GM19239 (cell line): ENCODE measurements around the gene ANKFY1.
A peak's percentile ranks its signal among the peaks of the same experiment; 100 is the strongest.

ENCODE experiments used
- DNase-seq: peaks from one replicate; pipeline ENCODE4 v3.0.0; 2011; ENCODE audit warnings: low spot score; ENCODE audit not compliant: insufficient read length
- FAIRE-seq: peaks from 2 replicates; lab custom pipeline; 2011; peaks lifted over from hg19 to GRCh38; lab: Jason Lieb, UNC

ANKFY1 gene, protein sequence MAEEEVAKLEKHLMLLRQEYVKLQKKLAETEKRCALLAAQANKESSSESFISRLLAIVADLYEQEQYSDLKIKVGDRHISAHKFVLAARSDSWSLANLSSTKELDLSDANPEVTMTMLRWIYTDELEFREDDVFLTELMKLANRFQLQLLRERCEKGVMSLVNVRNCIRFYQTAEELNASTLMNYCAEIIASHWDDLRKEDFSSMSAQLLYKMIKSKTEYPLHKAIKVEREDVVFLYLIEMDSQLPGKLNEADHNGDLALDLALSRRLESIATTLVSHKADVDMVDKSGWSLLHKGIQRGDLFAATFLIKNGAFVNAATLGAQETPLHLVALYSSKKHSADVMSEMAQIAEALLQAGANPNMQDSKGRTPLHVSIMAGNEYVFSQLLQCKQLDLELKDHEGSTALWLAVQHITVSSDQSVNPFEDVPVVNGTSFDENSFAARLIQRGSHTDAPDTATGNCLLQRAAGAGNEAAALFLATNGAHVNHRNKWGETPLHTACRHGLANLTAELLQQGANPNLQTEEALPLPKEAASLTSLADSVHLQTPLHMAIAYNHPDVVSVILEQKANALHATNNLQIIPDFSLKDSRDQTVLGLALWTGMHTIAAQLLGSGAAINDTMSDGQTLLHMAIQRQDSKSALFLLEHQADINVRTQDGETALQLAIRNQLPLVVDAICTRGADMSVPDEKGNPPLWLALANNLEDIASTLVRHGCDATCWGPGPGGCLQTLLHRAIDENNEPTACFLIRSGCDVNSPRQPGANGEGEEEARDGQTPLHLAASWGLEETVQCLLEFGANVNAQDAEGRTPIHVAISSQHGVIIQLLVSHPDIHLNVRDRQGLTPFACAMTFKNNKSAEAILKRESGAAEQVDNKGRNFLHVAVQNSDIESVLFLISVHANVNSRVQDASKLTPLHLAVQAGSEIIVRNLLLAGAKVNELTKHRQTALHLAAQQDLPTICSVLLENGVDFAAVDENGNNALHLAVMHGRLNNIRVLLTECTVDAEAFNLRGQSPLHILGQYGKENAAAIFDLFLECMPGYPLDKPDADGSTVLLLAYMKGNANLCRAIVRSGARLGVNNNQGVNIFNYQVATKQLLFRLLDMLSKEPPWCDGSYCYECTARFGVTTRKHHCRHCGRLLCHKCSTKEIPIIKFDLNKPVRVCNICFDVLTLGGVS

DNA sequence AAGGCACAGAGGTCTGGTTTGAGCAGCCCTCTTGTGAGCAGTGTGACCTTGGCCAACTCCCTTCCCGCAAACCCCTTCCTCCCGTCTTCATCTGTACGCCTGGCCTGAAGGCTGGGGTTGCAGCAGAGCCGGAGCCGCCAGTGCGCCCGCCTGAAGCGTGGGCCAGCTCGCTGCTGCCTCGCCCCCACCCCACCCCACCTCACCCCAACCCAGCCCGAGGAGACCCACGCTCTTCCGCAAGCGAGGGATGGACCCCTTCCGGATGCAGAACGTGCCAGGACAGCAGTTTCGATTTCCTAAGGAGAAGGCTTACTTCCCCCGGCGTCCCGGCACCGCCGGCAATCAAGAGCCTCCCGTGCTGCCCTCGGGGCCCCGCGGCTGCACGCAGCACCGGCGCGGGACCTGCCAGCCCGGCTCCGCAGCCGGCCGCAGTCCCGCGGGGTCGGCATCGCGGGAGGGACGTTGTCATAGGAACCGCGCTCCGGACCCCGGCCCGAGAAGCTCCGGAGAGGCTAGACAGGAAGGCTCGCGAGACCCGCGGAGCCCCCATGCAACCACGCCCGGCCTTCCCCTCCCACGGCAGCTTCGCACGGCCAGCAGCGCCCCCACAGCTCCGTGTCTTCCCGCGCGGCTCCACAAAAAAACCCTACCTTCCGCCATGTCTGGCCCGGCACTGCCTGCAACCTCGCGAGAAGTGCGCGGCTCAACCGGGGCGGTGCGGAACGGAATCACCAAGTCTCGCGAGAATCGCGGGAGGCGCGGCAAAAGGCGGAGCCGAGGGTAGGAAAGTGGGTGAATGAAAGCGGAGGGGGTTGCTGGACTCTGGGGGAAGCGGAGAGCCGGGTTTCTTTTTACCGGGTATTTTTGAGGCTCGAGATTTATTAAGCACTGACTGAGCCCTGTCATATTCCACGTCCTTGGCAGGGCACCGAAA lies at the start of gene ANKFY1:
ANKFY1 (minus strand) TSS at position 698 of the 934 bp plus-strand sequence; CDS start at position 660, 38 bp downstream.
- DNase-seq (peak; percentile 96), FAIRE-seq (peak; percentile 97)

DNA sequence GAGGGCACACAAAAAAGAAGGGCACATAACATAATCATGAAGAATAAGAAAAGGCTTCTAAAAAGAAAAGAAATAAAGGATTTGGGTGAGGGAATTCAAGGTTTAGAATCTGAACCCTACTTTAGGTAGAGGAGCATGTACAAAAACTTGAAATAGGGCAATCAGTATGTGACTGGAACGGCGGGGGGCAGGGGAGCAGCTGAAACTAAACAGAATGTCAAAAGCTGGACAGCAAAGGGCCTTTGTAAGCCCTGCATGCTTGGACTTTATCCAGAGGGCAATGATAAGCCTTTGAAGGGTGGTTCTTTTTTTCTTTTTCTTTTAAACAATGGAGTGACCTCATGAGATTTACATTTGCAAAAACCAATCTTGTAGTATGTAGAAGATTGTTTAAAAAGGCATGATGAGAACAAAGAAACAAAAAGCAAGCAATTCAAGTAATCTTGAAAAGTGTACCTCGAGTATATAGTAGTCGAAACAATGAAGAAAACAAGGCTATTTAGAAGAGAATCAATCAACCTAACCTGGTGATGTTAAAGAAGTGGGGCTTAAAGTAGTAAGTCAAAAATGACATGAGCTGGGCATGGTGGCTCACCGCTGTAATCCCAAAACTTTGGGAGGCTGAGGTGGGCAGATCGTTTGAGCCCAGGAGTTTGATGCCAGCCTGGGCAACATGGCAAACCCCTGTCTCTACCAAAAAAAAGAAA lies 46.7 kb upstream of the ANKFY1 start:
- FAIRE-seq (no peak), DNase-seq (no peak)

DNA sequence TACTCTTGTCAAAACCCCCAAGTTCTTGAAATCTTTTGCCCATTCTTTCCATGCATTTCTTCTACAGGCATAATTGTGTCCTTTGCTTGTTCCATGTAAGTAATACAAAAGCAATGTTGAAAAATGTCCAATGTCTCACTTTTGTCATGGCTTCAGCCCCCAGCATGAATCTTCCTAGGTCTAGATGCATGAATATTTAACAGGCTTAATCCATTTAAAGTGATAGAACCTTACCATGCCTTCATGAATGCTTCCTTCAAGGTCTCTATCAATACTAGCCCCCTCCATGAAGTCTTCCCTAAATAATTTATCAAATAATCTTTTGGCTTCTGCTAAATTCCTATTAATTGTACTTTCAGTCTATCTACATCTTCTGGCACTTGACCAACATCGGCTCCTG lies 46.1 kb upstream of the ANKFY1 start:
- FAIRE-seq (peak; percentile 73), DNase-seq (no peak)

DNA sequence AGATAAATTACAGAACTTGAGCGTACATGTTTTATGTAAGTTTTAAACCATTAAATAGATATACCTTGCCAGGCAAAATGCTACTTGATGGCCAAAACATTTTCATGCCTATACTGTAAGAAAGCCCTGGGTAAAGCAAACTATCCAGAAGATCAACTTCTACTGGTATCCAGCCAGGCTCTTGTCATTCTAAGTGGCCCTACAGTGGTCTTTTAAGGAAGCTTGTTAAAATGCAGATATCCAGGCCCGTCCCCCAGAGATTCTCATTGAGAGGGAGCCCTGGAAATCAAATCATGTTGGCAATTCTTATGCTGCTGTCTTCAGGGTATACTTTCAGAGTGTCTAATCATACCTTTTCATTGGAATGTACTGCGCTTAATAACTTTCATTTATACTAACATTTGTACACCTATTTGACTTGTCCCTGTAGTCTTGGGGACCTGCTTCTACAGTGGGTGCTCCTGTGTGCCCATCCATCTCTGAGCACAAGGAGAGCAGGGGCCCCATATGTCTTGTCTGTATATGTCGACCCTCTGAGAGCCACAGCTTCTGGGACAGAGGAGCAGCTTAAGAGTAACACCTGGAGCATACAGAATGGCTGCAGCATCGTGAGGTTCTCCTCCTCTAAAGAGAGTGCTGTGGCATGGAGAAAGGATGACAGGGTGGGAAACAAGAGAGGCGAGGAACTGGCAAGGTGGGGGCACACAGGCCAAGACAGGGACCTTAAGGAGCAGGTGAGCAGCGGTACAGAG lies 43.6 kb upstream of the ANKFY1 start:
- FAIRE-seq: no peak
- DNase-seq: no peak

DNA sequence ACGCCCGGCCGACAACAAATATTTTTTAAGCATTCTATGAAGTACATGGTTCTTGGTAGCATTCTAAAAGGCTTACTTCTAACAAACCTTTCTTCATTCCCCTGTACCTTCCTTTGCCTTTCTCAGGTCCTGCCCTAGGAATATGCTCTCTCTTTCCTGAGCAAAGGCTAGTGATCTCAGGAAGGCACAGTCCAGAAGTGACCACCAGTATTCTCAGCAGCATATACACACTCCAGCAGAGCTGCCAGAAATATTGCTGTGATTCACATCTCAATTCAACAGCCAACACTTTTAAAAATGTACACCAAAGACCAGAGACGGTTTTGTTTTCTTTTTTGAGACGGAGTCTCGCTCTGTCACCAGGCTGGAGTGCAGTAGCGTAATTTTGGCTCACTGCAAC lies 41.4 kb upstream of the ANKFY1 start:
- no peak for DNase-seq
- no peak for FAIRE-seq

DNA sequence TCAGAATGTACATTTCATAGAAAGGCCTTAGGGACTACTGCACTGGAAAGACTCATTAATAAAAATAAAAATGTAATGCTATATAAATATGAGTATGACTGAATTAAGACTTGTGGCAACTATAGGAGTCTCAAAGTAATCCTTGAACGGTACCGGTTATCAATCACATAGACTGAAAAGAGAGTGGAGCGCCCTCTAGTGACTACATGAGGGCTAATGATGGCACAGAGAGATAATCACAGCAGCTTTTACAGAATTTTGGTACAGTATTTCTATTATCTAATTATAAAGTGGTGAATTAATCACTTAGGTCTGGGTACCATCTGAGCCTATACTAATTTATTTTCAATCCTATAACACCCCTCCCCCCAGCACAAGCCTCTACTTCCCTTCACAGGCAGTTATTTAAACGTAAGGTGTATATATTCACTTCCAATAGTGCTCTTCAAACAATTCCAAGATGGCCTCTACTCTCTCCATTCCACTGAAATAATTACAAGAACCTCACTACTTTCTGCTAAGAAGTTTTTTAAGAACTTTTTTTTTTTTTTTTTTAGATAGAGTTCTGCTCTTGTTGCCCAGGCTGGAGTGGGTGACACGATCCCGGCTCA lies 40.7 kb upstream of the ANKFY1 start:
- DNase-seq: peak; percentile 19
- peak; percentile 23 for FAIRE-seq

DNA sequence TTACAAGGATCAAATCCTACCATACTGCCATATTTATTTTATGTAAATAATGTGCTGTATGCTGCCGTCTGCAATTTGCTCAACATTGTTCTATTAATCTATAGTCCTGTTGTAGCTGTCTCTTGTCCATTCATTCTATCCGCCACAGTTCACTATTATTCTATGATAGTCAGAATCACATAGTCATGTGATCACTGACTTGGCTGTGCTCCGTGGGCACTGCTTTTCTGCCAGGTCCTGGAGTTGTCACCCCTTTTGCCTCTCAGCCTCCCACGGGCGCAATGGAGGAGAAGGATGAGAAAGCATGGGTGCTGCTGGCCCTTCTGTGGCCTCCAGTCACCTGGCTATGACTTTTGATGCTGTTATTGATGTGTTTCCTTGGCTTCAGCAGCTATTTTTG lies 37.3 kb upstream of the ANKFY1 start:
- FAIRE-seq (no peak), DNase-seq (no peak)

DNA sequence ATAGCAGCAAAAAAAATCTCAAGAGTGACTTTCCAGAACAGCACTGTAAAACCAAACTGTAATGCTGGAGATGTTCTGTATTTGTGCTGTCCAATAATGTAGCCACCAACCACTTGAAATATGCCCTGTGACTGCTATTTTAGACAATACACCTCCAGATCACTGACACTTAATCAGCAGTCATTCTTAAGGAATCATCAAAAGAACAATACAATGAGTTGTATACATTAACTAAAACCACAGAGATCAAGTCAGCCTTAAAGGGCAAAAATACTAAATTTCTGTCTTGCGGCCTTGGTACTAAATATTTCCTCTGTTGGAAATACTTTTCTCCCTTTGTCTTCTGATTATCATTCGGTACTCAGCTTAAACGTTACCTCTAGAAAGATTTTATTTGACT lies 33.6 kb upstream of the ANKFY1 start:
- FAIRE-seq (no peak), DNase-seq (no peak)

DNA sequence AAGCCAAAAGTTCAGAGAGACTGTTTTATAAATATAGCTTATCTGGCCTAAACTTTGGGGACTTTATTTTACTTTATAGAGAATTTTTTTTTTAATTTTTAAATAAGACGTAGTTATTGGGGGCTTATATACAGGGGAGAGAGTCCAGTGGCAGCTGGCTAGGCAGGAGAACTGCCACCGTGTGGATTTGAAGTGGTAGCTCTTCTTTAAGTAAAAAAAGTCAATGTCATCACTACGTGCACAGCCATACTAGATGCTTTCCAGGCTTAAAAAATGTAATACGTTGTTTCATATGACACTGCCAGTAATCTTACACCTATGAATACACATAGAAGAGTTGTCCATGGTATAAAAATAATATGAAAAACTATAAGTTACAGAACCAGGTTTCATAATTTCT lies 31.9 kb upstream of the ANKFY1 start:
- no peak for DNase-seq
- FAIRE-seq: no peak

DNA sequence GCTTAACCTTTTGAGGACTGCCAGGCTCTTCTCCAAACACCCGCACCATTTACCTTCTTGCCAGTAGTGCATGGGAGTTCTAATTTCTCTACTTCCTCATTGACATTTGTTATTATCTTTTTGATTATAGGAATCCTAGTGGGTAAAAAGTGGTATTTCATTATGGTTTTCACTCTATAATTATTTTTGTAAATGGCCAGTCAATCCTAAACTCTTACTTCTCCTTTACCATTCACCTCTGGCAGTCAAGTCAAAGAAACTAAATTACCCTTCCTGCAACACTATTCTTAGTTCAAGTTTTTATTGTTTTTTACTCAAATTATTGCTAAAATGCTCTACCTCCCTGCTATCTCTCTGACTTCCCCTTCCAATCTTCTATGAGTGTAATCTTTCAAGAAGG lies 29.8 kb upstream of the ANKFY1 start:
- peak; percentile 74 for FAIRE-seq

DNA sequence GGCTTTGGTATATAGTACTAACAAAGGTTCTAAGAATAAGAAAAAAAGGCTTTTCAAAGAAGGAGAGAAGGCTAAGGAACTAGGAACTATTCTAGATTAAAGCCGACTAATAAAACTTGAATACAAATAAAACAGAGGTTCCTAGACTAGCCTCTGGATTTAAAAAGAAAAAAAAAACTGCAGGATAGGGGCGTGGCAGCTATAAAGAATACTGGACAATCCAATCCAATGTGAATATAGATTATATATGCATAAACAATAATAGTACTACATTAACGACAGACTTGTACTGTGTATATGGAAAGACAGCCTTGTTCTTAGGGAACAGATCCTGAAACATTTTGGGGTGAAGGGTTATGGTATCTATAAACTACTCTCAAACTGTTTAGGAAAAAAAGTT lies 23.9 kb upstream of the ANKFY1 start:
- DNase-seq (no peak), FAIRE-seq (no peak)

More for the DNA sequence above, 29.8 kb upstream of the ANKFY1 start:
- DNase-seq: no peak

DNA sequence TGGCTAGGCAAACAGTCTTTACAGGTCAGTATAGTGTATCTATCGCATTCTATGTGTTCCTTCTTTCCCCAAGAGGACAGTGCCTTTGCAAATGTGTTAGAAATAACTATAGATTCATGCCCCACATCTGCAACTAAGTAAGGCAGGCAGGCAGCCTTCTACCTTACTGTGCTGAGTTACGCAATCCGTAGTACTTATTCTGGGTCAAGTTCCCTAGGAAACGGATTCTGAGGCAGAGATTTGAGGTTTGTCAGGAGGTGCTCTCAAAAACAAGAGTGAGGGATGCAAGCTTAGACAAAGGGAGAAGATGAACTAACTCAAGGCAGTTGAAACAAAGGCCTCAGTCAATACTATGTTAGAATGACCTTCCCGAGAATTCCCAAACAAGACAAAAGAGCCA lies 12.7 kb upstream of the ANKFY1 start:
- DNase-seq: no peak
- no peak for FAIRE-seq

DNA sequence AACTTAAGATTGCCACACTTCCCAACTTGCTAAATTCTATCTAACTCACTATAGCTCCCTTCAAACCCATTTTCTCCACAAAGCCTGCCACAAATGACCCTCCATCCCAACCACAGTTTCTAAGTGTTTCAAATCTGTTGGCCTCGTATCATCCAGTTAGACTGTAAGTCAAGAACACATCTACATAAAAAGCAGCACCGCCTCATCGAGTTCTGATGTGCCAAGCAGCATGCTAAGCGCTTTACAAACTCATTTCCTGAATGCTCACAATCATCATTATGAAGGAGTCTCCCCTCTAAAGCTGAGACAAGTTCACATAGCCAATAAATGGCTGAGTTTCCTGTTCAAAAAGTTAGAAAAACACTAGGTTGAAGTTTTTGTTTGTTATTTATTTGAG lies 9.2 kb upstream of the ANKFY1 start:
- FAIRE-seq: no peak
- DNase-seq: no peak

DNA sequence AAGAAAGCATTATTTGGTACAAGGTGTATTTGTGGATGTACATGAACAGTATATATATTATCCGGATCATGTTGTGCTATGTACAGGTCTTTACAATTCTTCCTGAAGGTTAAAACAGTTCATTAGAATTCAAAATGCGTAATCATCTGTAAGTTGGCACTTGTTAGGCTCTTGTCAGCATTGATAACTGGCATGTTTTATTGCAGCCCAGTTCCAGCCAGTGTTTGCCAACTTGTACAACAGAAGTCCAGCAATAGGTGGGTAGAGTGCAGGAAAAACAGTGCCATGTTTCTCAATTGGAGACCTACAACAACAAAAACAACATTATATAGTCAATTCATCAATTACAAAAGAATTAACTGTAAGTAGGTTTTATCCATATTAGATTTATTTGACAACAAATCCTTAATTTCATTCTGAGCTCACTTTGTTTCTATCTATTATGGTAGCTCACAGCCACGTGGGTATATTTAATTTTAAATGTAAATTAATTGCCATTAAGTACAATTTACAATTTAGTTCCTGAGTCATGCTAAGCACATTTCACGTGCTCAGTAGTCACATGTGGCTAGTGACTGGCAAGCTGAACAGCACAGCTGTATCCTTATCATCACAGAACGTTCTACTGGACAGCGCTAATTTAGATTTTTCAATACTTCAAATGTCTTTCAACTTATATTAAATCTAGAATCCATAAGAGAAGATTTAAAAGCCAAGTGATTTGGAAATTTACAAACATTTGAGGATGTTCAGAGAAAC lies 8.6 kb upstream of the ANKFY1 start:
- DNase-seq (no peak), FAIRE-seq (no peak)

DNA sequence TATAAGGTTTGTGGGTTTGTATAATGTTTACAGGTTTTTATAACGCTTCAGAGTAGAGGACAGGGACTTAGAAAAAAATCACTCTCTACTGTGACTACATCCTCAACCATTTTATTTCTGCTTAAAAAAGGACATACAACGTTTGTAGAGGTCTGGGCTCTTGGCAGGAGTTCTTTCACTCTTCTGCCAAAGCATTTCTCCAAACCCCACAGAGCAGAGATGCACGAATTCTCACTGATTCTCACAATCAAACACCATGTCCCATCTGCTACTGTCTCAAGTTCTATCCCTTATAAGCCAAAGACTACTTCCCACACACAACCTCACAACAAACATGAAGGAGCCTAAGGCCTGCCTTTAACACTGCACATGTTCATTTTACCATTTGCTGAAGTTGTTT lies 7.0 kb upstream of the ANKFY1 start:
- no peak for FAIRE-seq
- no peak for DNase-seq

DNA sequence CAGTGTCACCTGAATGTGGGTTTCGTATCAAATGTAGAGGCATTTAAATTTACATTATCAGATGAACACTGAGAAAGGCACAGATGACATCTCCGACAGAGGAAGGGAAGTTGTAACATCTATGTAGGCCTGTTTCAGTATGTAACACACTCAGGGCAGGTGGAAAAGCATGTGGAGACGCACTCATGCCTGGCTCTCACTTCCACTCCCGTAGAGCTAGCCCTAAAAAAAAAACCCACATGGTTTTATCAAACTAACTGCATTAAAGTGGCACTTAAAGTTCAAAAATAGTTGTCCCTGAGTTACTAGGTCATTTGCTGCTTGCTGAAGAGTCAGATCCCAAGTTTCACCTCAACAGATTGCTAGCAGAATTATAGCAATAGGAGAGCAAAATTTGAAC lies 6.1 kb upstream of the ANKFY1 start:
- DNase-seq: no peak
- FAIRE-seq: no peak

DNA sequence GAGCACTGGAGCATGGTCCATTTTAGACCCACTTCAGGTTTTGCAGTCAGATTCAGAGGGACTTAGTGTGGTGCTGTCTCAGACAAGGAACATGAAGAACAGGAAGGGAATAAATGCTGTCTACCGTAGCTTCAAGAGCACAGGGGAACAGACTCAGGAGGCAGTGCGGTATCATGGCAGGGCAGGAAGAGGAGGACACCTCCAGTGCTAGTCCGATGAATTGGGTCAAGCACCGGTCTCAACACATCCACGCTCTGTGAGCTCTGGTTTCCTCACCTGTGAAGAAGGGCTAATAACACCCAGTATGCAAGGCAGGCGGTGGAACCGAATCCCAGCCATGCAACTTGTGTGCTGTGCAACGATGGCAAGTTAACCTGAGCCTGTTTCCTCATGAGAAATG lies 3.6 kb upstream of the ANKFY1 start:
- no peak for FAIRE-seq

More for the DNA sequence above, 3.6 kb upstream of the ANKFY1 start:
- DNase-seq: no peak
